SK-N-SH treated with all-trans-retinoic acid at 6 μM for 48 hours (cell line): ENCODE data around the gene MTTP.

Experiments
- ATAC-seq: fragments of 200-7000 bp; cut with Tn5 transposase; 3 replicates; pipeline ENCODE4 v1.9.1; 2020; ENCODE audit warnings: mild to moderate bottlenecking, moderate library complexity
- ARNTL ChIP-seq: fragments of 450-650 bp; formaldehyde crosslinking; IDR thresholded peaks from 2 replicates; pipeline ENCODE4 v1.5.0; 2020; ENCODE audit warnings: low read depth, mild to moderate bottlenecking, moderate library complexity, borderline replicate concordance
- BACH2 ChIP-seq: fragments of 250-450 bp; sonication (Bioruptor Pico); IDR thresholded peaks from 2 replicates; pipeline ENCODE4 v1.9.0; 2021; ENCODE audit warnings: mild to moderate bottlenecking, borderline replicate concordance
- CSDC2 ChIP-seq: fragments of 250-450 bp; sonication (Bioruptor Pico); IDR thresholded peaks from 2 replicates; pipeline ENCODE4 v1.5.0; 2020; ENCODE audit warnings: mild to moderate bottlenecking, moderate library complexity
- ESRRG ChIP-seq: fragments of 250-450 bp; sonication (Bioruptor Pico); IDR thresholded peaks from 2 replicates; pipeline ENCODE4 v1.6.1; 2021; ENCODE audit warnings: mild to moderate bottlenecking
- GLIS3 ChIP-seq: fragments of 250-450 bp; sonication (Bioruptor Pico); IDR thresholded peaks from 2 replicates; pipeline ENCODE4 v1.5.0; 2020; ENCODE audit warnings: mild to moderate bottlenecking, moderate library complexity
- ISL1 ChIP-seq: fragments of 250-450 bp; sonication (Bioruptor Pico); IDR thresholded peaks from 2 replicates; pipeline ENCODE4 v2.1.2; 2022; ENCODE audit warnings: mild to moderate bottlenecking, moderate library complexity
- OSR1 ChIP-seq: fragments of 250-450 bp; sonication (Bioruptor Pico); IDR thresholded peaks from 2 replicates; pipeline ENCODE4 v1.8.0; 2022; ENCODE audit warnings: moderate library complexity, mild to moderate bottlenecking, inconsistent platforms
- RARB ChIP-seq: fragments of 250-450 bp; sonication (Bioruptor Pico); IDR thresholded peaks from 2 replicates; pipeline ENCODE4 v1.8.0; 2021; ENCODE audit warnings: mild to moderate bottlenecking, moderate library complexity
- SNAI2 ChIP-seq: fragments of 250-450 bp; sonication (Bioruptor Pico); IDR thresholded peaks from 2 replicates; pipeline ENCODE4 v1.5.0; 2020; ENCODE audit warnings: mild to moderate bottlenecking, moderate library complexity
- TCF4 ChIP-seq: fragments of 250-450 bp; sonication (Bioruptor Pico); IDR thresholded peaks from 2 replicates; pipeline ENCODE4 v1.8.0; 2021; ENCODE audit warnings: mild to moderate bottlenecking, moderate library complexity, borderline replicate concordance
- TOX ChIP-seq: fragments of 250-450 bp; sonication (Bioruptor Pico); IDR thresholded peaks from 2 replicates; pipeline ENCODE4 v1.8.0; 2021; ENCODE audit warnings: mild to moderate bottlenecking, moderate library complexity, borderline replicate concordance
- ZC3H10 ChIP-seq: fragments of 250-450 bp; sonication (Bioruptor Pico); IDR thresholded peaks from 2 replicates; pipeline ENCODE4 v1.5.1; 2021; ENCODE audit warnings: mild to moderate bottlenecking, moderate library complexity
- ZFP3 ChIP-seq: fragments of 250-450 bp; sonication (Bioruptor Pico); IDR thresholded peaks from 2 replicates; pipeline ENCODE4 v1.5.0; 2020; ENCODE audit warnings: mild to moderate bottlenecking, moderate library complexity
- ZFP30 ChIP-seq: fragments of 450-650 bp; formaldehyde crosslinking; IDR thresholded peaks from 2 replicates; pipeline ENCODE4 v1.5.0; 2022; ENCODE audit warnings: mild to moderate bottlenecking, moderate library complexity
- ZNF565 ChIP-seq: fragments of 450-650 bp; formaldehyde crosslinking; conservative IDR thresholded peaks from 2 replicates; pipeline ENCODE4 v1.5.0; 2020; ENCODE audit warnings: low read depth, mild to moderate bottlenecking, moderate library complexity
- ZNF70 ChIP-seq: fragments of 450-650 bp; formaldehyde crosslinking; IDR thresholded peaks from 2 replicates; pipeline ENCODE4 v1.5.0; 2020; ENCODE audit warnings: mild to moderate bottlenecking, moderate library complexity
- ZNF8 ChIP-seq: fragments of 450-650 bp; formaldehyde crosslinking; IDR thresholded peaks from 2 replicates; pipeline ENCODE4 v1.5.0; 2020; ENCODE audit warnings: mild to moderate bottlenecking, moderate library complexity
- TF ChIP-seq, protein P1 (sequence below): fragments of 250-450 bp; sonication (Bioruptor Pico); IDR thresholded peaks from 2 replicates; pipeline ENCODE4 v1.5.1; 2020; ENCODE audit warnings: low read depth, mild to moderate bottlenecking, moderate library complexity
- TF ChIP-seq, protein P2 (sequence below): fragments of 250-450 bp; sonication (Bioruptor Pico); IDR thresholded peaks from 2 replicates; pipeline ENCODE4 v1.8.0; 2020; ENCODE audit warnings: mild to moderate bottlenecking, moderate library complexity, borderline replicate concordance
- TF ChIP-seq, protein P3 (sequence below): fragments of 250-450 bp; sonication (Bioruptor Pico); IDR thresholded peaks from 2 replicates; pipeline ENCODE4 v1.5.0; 2020; ENCODE audit warnings: mild to moderate bottlenecking, moderate library complexity
- TF ChIP-seq, protein P4 (sequence below): fragments of 250-450 bp; sonication (Bioruptor Pico); IDR thresholded peaks from 2 replicates; pipeline ENCODE4 v1.5.1; 2021; ENCODE audit warnings: mild to moderate bottlenecking, moderate library complexity
- TF ChIP-seq, protein P5 (sequence below): fragments of 250-450 bp; sonication (Bioruptor Pico); IDR thresholded peaks from 2 replicates; pipeline ENCODE4 v1.8.0; 2021; ENCODE audit warnings: low read depth, mild to moderate bottlenecking, moderate library complexity, borderline replicate concordance

Gene MTTP

DNA sequence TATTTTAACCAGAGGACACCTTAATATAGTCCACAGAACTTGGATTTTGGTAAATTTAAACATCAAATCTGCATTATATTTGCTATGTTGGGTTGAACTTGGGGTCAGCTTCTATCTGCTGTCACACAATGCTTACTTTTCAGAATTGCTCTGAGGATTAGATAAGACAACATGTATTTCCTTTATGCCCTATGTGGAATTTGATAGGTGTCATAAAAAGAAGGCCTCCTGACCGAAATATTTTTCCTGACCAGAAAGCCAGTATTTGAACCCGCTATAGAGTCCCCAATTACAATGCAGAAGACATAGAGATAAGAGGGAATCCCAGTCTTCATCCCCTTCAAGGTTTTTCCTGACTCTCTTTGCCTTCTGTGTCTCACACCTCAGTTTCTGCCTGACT is 4.1 kb downstream of the MTTP start:
- no peak for TF ChIP-seq CSDC2 (CRISPR knock-in tag)
- no peak for TF ChIP-seq ZNF70 (CRISPR knock-in tag)
- no peak for TF ChIP-seq OSR1 (CRISPR knock-in tag)
- no peak for TF ChIP-seq TCF4 (CRISPR knock-in tag)
- TF ChIP-seq ZFP30: no peak
- TF ChIP-seq BACH2 (CRISPR knock-in tag): no peak
- TF ChIP-seq, protein P1, sequence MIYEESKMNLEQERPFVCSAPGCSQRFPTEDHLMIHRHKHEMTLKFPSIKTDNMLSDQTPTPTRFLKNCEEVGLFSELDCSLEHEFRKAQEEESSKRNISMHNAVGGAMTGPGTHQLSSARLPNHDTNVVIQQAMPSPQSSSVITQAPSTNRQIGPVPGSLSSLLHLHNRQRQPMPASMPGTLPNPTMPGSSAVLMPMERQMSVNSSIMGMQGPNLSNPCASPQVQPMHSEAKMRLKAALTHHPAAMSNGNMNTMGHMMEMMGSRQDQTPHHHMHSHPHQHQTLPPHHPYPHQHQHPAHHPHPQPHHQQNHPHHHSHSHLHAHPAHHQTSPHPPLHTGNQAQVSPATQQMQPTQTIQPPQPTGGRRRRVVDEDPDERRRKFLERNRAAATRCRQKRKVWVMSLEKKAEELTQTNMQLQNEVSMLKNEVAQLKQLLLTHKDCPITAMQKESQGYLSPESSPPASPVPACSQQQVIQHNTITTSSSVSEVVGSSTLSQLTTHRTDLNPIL (CRISPR knock-in tag): no peak
- TF ChIP-seq ZFP3: no peak
- TF ChIP-seq ISL1: no peak
- TF ChIP-seq ZNF565 (CRISPR knock-in tag): no peak
- no peak for TF ChIP-seq SNAI2 (CRISPR knock-in tag)
- no peak for ATAC-seq

DNA sequence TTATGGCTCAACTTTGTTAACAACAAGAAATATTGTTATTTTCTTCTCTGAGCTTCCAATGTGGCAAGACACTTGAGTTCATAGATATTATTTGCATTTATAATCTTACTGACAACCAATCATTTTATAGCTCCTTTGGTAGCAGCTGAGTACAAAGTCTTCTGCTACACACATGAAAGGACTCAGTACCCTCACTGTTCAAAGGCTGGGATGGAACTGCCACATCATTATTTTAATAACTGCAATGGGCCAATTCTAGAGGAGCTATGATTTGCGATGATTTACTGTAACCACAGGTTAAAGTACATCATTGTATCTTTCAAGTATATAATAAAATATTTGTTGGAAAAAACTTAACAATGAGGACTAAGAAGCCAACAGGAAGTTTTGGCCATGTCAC is 10.9 kb downstream of the MTTP start:
- no peak for ATAC-seq
- TF ChIP-seq ISL1: no peak
- no peak for TF ChIP-seq ZNF70 (CRISPR knock-in tag)
- TF ChIP-seq, protein P2, sequence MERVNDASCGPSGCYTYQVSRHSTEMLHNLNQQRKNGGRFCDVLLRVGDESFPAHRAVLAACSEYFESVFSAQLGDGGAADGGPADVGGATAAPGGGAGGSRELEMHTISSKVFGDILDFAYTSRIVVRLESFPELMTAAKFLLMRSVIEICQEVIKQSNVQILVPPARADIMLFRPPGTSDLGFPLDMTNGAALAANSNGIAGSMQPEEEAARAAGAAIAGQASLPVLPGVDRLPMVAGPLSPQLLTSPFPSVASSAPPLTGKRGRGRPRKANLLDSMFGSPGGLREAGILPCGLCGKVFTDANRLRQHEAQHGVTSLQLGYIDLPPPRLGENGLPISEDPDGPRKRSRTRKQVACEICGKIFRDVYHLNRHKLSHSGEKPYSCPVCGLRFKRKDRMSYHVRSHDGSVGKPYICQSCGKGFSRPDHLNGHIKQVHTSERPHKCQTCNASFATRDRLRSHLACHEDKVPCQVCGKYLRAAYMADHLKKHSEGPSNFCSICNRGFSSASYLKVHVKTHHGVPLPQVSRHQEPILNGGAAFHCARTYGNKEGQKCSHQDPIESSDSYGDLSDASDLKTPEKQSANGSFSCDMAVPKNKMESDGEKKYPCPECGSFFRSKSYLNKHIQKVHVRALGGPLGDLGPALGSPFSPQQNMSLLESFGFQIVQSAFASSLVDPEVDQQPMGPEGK (CRISPR knock-in tag): no peak
- no peak for TF ChIP-seq RARB (CRISPR knock-in tag)
- no peak for TF ChIP-seq GLIS3

DNA sequence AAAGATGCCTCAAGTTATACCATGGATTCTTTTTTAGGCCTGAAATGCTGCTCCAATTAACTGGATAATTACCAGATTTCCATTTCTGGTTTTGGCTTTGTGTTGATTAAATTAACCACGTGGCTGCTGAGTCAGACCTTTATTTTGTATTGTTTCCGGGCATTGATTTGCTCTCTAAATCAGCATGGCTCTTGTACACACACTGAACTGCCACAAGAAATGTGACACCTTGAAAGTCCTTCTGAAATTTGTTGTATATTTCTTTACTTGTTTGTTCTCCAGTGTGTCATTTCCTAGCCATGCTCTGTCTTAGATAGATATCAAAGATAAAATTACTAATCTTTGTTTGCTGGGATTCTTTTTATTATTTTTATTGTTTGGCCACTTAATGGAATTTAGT is 11.7 kb downstream of the MTTP start:
- no peak for TF ChIP-seq RARB (CRISPR knock-in tag)
- TF ChIP-seq, protein P3, sequence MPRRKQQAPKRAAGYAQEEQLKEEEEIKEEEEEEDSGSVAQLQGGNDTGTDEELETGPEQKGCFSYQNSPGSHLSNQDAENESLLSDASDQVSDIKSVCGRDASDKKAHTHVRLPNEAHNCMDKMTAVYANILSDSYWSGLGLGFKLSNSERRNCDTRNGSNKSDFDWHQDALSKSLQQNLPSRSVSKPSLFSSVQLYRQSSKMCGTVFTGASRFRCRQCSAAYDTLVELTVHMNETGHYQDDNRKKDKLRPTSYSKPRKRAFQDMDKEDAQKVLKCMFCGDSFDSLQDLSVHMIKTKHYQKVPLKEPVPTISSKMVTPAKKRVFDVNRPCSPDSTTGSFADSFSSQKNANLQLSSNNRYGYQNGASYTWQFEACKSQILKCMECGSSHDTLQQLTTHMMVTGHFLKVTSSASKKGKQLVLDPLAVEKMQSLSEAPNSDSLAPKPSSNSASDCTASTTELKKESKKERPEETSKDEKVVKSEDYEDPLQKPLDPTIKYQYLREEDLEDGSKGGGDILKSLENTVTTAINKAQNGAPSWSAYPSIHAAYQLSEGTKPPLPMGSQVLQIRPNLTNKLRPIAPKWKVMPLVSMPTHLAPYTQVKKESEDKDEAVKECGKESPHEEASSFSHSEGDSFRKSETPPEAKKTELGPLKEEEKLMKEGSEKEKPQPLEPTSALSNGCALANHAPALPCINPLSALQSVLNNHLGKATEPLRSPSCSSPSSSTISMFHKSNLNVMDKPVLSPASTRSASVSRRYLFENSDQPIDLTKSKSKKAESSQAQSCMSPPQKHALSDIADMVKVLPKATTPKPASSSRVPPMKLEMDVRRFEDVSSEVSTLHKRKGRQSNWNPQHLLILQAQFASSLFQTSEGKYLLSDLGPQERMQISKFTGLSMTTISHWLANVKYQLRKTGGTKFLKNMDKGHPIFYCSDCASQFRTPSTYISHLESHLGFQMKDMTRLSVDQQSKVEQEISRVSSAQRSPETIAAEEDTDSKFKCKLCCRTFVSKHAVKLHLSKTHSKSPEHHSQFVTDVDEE (CRISPR knock-in tag): no peak
- TF ChIP-seq ISL1: no peak
- no peak for TF ChIP-seq ZFP30
- no peak for TF ChIP-seq ZFP3
- no peak for TF ChIP-seq ZNF565 (CRISPR knock-in tag)
- TF ChIP-seq, protein P4, sequence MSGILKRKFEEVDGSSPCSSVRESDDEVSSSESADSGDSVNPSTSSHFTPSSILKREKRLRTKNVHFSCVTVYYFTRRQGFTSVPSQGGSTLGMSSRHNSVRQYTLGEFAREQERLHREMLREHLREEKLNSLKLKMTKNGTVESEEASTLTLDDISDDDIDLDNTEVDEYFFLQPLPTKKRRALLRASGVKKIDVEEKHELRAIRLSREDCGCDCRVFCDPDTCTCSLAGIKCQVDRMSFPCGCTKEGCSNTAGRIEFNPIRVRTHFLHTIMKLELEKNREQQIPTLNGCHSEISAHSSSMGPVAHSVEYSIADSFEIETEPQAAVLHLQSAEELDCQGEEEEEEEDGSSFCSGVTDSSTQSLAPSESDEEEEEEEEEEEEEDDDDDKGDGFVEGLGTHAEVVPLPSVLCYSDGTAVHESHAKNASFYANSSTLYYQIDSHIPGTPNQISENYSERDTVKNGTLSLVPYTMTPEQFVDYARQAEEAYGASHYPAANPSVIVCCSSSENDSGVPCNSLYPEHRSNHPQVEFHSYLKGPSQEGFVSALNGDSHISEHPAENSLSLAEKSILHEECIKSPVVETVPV (CRISPR knock-in tag): no peak
- TF ChIP-seq CSDC2 (CRISPR knock-in tag): no peak
- no peak for TF ChIP-seq ZNF8 (CRISPR knock-in tag)
- TF ChIP-seq ZC3H10 (CRISPR knock-in tag): no peak
- TF ChIP-seq TOX: no peak
- no peak for TF ChIP-seq ARNTL
- no peak for TF ChIP-seq ZNF70 (CRISPR knock-in tag)
- TF ChIP-seq OSR1 (CRISPR knock-in tag): no peak
- TF ChIP-seq, protein P1 (CRISPR knock-in tag): no peak
- no peak for TF ChIP-seq GLIS3
- ATAC-seq: no peak

DNA sequence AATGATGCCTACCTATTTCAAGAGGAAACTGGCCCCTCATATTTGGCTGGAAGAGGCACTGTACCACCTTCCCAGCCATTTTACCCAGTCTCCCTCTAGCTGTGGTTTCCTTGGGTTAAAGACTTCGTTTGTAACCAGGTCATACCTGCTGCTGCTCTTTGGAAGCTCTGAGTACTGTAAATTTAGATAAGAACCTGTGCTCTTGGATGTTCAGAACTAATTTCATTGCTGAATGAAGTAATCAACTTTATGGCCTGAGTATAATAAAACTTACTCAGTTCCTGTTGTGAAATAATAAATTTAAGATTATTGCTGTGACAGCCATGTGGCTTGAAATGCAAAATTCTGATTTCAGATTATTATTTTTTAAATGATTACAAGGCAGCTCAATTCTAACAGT is 12.2 kb downstream of the MTTP start:
- no peak for TF ChIP-seq ESRRG (CRISPR knock-in tag)
- TF ChIP-seq, protein P5, sequence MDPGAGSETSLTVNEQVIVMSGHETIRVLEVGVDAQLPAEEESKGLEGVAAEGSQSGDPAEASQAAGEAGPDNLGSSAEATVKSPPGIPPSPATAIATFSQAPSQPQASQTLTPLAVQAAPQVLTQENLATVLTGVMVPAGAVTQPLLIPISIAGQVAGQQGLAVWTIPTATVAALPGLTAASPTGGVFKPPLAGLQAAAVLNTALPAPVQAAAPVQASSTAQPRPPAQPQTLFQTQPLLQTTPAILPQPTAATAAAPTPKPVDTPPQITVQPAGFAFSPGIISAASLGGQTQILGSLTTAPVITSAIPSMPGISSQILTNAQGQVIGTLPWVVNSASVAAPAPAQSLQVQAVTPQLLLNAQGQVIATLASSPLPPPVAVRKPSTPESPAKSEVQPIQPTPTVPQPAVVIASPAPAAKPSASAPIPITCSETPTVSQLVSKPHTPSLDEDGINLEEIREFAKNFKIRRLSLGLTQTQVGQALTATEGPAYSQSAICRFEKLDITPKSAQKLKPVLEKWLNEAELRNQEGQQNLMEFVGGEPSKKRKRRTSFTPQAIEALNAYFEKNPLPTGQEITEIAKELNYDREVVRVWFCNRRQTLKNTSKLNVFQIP (CRISPR knock-in tag): no peak
- no peak for TF ChIP-seq SNAI2 (CRISPR knock-in tag)
- no peak for TF ChIP-seq CSDC2 (CRISPR knock-in tag)
- TF ChIP-seq BACH2 (CRISPR knock-in tag): no peak
- no peak for ATAC-seq
